ENCODE results near the gene FADS2.

DNA sequence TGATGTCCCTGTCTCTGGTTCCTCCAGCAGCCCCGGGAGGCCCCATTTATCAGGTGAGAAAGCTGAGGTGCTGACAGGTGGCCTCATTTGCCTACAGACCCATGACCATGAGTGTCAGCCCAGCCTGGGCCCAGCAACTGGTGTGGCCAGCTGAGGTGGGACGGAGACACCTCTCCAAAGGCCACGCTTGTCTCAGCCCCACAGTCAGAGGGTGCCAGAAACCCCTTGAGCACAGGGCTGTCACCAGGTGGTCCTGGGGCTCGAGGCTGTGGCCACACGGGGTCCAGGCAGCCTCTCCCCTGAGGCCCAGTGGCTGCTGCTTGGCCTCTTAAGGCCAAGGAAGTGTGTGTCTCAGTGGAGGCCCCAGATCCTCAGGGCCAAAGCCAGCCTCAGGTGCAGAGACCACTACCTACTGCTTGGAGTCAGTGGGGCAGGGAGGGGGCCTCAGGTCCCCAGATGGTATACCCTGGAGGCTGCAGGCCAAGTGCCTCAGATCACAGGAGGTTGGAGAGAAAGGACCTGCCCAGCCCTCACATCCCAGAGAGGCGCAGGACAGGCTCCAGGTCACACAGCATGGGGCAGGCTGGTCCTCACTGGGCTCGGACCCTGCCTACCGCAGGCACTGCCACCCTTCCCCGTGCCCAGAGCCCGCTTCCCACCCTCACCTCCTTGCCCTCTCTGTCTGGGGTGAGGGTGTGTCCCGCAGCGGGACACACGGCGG is 77.9 kb downstream of the FADS2 start:
- TF ChIP-seq, protein P1, sequence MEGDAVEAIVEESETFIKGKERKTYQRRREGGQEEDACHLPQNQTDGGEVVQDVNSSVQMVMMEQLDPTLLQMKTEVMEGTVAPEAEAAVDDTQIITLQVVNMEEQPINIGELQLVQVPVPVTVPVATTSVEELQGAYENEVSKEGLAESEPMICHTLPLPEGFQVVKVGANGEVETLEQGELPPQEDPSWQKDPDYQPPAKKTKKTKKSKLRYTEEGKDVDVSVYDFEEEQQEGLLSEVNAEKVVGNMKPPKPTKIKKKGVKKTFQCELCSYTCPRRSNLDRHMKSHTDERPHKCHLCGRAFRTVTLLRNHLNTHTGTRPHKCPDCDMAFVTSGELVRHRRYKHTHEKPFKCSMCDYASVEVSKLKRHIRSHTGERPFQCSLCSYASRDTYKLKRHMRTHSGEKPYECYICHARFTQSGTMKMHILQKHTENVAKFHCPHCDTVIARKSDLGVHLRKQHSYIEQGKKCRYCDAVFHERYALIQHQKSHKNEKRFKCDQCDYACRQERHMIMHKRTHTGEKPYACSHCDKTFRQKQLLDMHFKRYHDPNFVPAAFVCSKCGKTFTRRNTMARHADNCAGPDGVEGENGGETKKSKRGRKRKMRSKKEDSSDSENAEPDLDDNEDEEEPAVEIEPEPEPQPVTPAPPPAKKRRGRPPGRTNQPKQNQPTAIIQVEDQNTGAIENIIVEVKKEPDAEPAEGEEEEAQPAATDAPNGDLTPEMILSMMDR (conservative IDR thresholded peaks at IDR 0.05; ENCODE audit: low read depth, low read length), result no peak
- TF ChIP-seq EZH2 (IDR thresholded peaks at IDR 0.05; ENCODE audit: low read length, unreplicated experiment) (no peak), EZH2phosphoT487 (IDR thresholded peaks at IDR 0.05; ENCODE audit: borderline replicate concordance, low read length) (no peak)
